Mammary epithelial cell (primary cell): ENCODE measurements around the gene PHKG2.

Experiments used
- CTCF ChIP-seq, 2 donors: IDR thresholded peaks in 1 of 2; conservative IDR thresholded peaks in 1 of 2; 2 replicates each; pipeline ENCODE4 v1.5.1; 2011 to 2012; ENCODE audit warnings: inconsistent platforms in 2 of 2, low read length in 2 of 2, mild to moderate bottlenecking in 2 of 2, control low read depth in 1 of 2, low read depth in 1 of 2; ENCODE audit not compliant: insufficient read depth in 1 of 2; ENCODE audit errors: extremely low read depth in 1 of 2
- EZH2 ChIP-seq: IDR thresholded peaks from 2 replicates; pipeline ENCODE4 v1.6.1; 2012; ENCODE audit warnings: low read length, inconsistent platforms, borderline replicate concordance

GRCh38 chr16:30743716-30744115, 4.5 kb upstream of the PHKG2 start:
- TF ChIP-seq EZH2, result no peak
- no peak for TF ChIP-seq CTCF (conservative IDR thresholded peaks at IDR 0.05 in 1 of 2, IDR thresholded peaks at IDR 0.05 in 1 of 2; ENCODE audit: extremely low read depth in 1 of 2, insufficient read depth in 1 of 2, low read depth in 1 of 2, low read length in 2 of 2)
